A549 (cell line): ENCODE results near the gene CEP128.

Experiments used
- CTCF ChIP-seq: fragments of >200 bp; sonication (Bioruptor Twin); formaldehyde crosslinking; IDR thresholded peaks from 3 replicates; pipeline ENCODE4 v1.5.1; 2016
- JUN ChIP-seq, 2 experiments: fragments of >200 bp; sonication (Bioruptor Twin); formaldehyde crosslinking; IDR thresholded peaks; 2 replicates in 1 of 2; 3 replicates in 1 of 2; pipeline ENCODE4 v1.6.1; 2016 to 2017
- REST ChIP-seq: fragments of 200-600 bp; sonication (generic); IDR thresholded peaks from 2 replicates; pipeline ENCODE4 v1.6.1; 2016; ENCODE audit warnings: antibody characterized with exemption, mild to moderate bottlenecking, moderate library complexity

DNA sequence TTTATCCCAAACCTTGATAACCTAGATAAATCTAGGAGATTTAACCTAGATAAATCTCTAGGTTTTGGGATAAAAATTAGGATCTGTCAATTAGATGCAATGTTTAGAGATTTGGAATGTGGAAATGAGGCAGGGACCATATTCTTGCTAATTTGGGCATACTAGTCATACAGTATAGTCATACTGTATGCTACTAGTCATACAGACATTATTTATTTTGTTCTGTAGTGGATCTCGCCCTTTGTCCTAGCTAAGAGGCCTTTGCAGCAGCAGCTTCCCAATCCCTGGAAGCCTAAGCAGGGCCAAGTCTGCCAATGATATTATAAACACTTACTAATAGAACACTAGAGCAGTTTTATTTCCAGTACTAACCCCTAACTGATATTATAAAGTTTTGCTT, 136.4 kb downstream of the CEP128 start:
- no peak for TF ChIP-seq CTCF
- no peak for TF ChIP-seq REST
- no peak for TF ChIP-seq JUN (IDR thresholded peaks at IDR 0.05)
